Loucy (cell line): Measurements from ENCODE around the gene CDADC1.

Source experiments
- H2AFZ ChIP-seq: fragments of 200-600 bp; sonication (generic); 2 replicates; pipeline ENCODE4 v1.6.0; 2016; ENCODE audit warnings: antibody characterized with exemption, mild to moderate bottlenecking, low read length, moderate library complexity
- H3F3A ChIP-seq: fragments of 200-600 bp; 2 replicates; pipeline ENCODE4 v1.6.0; 2016; ENCODE audit warnings: antibody characterized with exemption, low read depth, mild to moderate bottlenecking
- H3K27me3 ChIP-seq: fragments of 200-600 bp; sonication (generic); 2 replicates; pipeline ENCODE4 v1.6.1; 2014; ENCODE audit warnings: low read length, mild to moderate bottlenecking; ENCODE audit not compliant: insufficient read depth, poor library complexity, severe bottlenecking
- H3K36me3 ChIP-seq: fragments of 200-600 bp; sonication (generic); 2 replicates; pipeline ENCODE4 v1.6.1; 2016; ENCODE audit warnings: low read length; ENCODE audit not compliant: insufficient read depth
- H3K4me1 ChIP-seq: fragments of 200-600 bp; sonication (generic); 2 replicates; pipeline ENCODE4 v1.5.1; 2014; ENCODE audit warnings: low read length, mild to moderate bottlenecking; ENCODE audit not compliant: insufficient read depth, poor library complexity, severe bottlenecking
- H3K4me2 ChIP-seq: fragments of 200-600 bp; sonication (generic); 2 replicates; pipeline ENCODE4 v1.6.0; 2014; ENCODE audit warnings: antibody characterized with exemption, low read length, low read depth, mild to moderate bottlenecking; ENCODE audit not compliant: poor library complexity, severe bottlenecking
- H3K4me3 ChIP-seq: fragments of 200-600 bp; sonication (generic); 2 replicates; pipeline ENCODE4 v1.5.1; 2014; ENCODE audit warnings: low read length, mild to moderate bottlenecking, mixed read lengths; ENCODE audit not compliant: poor library complexity, severe bottlenecking
- H3K79me2 ChIP-seq: fragments of 200-600 bp; sonication (generic); 2 replicates; pipeline ENCODE4 v1.6.1; 2014; ENCODE audit warnings: low read length; ENCODE audit not compliant: insufficient read depth
- H3K9ac ChIP-seq: fragments of 200-600 bp; sonication (generic); 2 replicates; pipeline ENCODE4 v1.6.0; 2014; ENCODE audit warnings: mild to moderate bottlenecking, low read depth, low read length, moderate library complexity; ENCODE audit not compliant: poor library complexity, severe bottlenecking
- H3K9me2 ChIP-seq: fragments of 200-600 bp; sonication (generic); replicated peaks from 2 replicates; pipeline ENCODE4 v1.6.1; 2016; ENCODE audit warnings: low read depth, low read length, mixed read lengths
- H3K9me3 ChIP-seq: fragments of 200-600 bp; sonication (generic); 2 replicates; pipeline ENCODE4 v1.6.1; 2014; ENCODE audit warnings: mild to moderate bottlenecking, antibody characterized with exemption, low read length, low read depth; ENCODE audit not compliant: insufficient read depth
- H4K20me1 ChIP-seq: fragments of 200-600 bp; sonication (generic); 2 replicates; pipeline ENCODE4 v1.6.0; 2014; ENCODE audit warnings: antibody characterized with exemption, low read length, mild to moderate bottlenecking; ENCODE audit not compliant: insufficient read depth, poor library complexity, severe bottlenecking
- CTCF ChIP-seq: fragments of 200-600 bp; sonication (generic); conservative IDR thresholded peaks from 2 replicates; pipeline ENCODE4 v1.5.1; 2014; ENCODE audit warnings: mild to moderate bottlenecking, antibody characterized with exemption, low read length
- EZH2phosphoT487 ChIP-seq: fragments of 200-600 bp; IDR thresholded peaks from 2 replicates; pipeline ENCODE4 v1.6.1; 2018; ENCODE audit warnings: antibody characterized with exemption, mild to moderate bottlenecking, moderate library complexity, borderline replicate concordance

Gene CDADC1

GRCh38 chr13:49248622-49249002, 887 bp downstream of the CDADC1 start:
- peak overlapping the region; percentile 95 for H3K4me2 ChIP-seq
- H2AFZ ChIP-seq: peak overlapping the region; percentile 97
- H3F3A ChIP-seq: no peaks in the 10 kb centered on the region
- peak overlapping the region; percentile 83 for H3K9ac ChIP-seq
- peak overlapping the region; percentile 97 for H3K4me3 ChIP-seq
- peak; percentile 54 for TF ChIP-seq CTCF
- TF ChIP-seq EZH2phosphoT487: no peak
- H3K36me3 ChIP-seq: no peaks in the 10 kb centered on the region
- no peaks in the 10 kb centered on the region for H3K27me3 ChIP-seq
- peaks cover 55% of the 10 kb centered on the region for H3K79me2 ChIP-seq
- peaks cover 63% of the 10 kb centered on the region for H3K4me1 ChIP-seq
- no peaks in the 10 kb centered on the region for H4K20me1 ChIP-seq
- H3K9me2 ChIP-seq: no peaks in the 10 kb centered on the region
- no peaks in the 10 kb centered on the region for H3K9me3 ChIP-seq

- peak overlapping the region; percentile 95 for H3K4me2 ChIP-seq
- H3F3A ChIP-seq: no peaks in the 10 kb centered on the region
- peak overlapping the region; percentile 63 for H3K9ac ChIP-seq
- TF ChIP-seq EZH2phosphoT487: no peak
- no peak for TF ChIP-seq CTCF
- no peaks in the 10 kb centered on the region for H3K9me3 ChIP-seq
- H3K36me3 ChIP-seq: peaks cover 18% of the 10 kb centered on the region
- no peak overlapping the region for H2AFZ ChIP-seq
- peaks cover 61% of the 10 kb centered on the region for H3K79me2 ChIP-seq
- no peaks in the 10 kb centered on the region for H3K9me2 ChIP-seq
- H3K4me1 ChIP-seq: peaks cover 84% of the 10 kb centered on the region
- H3K27me3 ChIP-seq: no peaks in the 10 kb centered on the region
- no peaks in the 10 kb centered on the region for H4K20me1 ChIP-seq
- H3K4me3 ChIP-seq: peak overlapping the region; percentile 97
These were observed 3.6 kb downstream of the CDADC1 start for GRCh38 chr13:49251326-49251725.

- TF ChIP-seq EZH2phosphoT487 (no peak), CTCF (no peak)
- H3K27me3 ChIP-seq: no peaks in the 10 kb centered on the region
- H3K9me2 ChIP-seq: no peaks in the 10 kb centered on the region
- peaks cover 56% of the 10 kb centered on the region for H3K79me2 ChIP-seq
- H3K9ac ChIP-seq: peak overlapping the region; percentile 63
- no peaks in the 10 kb centered on the region for H3K9me3 ChIP-seq
- no peak overlapping the region for H2AFZ ChIP-seq
- peaks cover 28% of the 10 kb centered on the region for H3K36me3 ChIP-seq
- H4K20me1 ChIP-seq: no peaks in the 10 kb centered on the region
- H3F3A ChIP-seq: no peaks in the 10 kb centered on the region
- H3K4me3 ChIP-seq: peak overlapping the region; percentile 97
- H3K4me2 ChIP-seq: peak overlapping the region; percentile 95
- peaks cover 86% of the 10 kb centered on the region for H3K4me1 ChIP-seq
These were observed 5.6 kb downstream of the CDADC1 start for GRCh38 chr13:49253310-49253709.
